T-helper 17 cell (primary cell): ENCODE results near the gene PLA2G4E. TPM values are rescaled to one million over a fixed set of nuclear protein-coding genes. Genes with fewer than 3 reads are reported as not detected.

ENCODE experiments used
- ATAC-seq: fragments of 150-1000 bp; cut with Tn5 transposase; 2 replicates; pipeline ENCODE4 v1.10.0; 2021; ENCODE audit warnings: mild to moderate bottlenecking, moderate library complexity
- DNase-seq, 3 donors: peaks; one replicate each; pipeline versions ENCODE4 v3.0.0 to v3.0.0-alpha.2; 2020 to 2021
- H3K9me3 ChIP-seq: one replicate; pipeline ENCODE4 v1.7.0; 2013; ENCODE audit warnings: low read length, mild to moderate bottlenecking; ENCODE audit not compliant: control insufficient read depth, poor library complexity, severe bottlenecking
- H3K27ac Mint-ChIP-seq: one replicate; pipeline ENCODE4 v1.8.0; 2022; ENCODE audit warnings: mild to moderate bottlenecking, moderate library complexity, mixed read lengths
- H3K27me3 Mint-ChIP-seq: one replicate; pipeline ENCODE4 v1.8.0; 2022; ENCODE audit warnings: mixed read lengths
- H3K36me3 Mint-ChIP-seq: one replicate; pipeline ENCODE4 v1.8.0; 2022; ENCODE audit warnings: low read depth, mixed read lengths
- H3K4me1 Mint-ChIP-seq: one replicate; pipeline ENCODE4 v1.8.0; 2022; ENCODE audit warnings: mild to moderate bottlenecking, mixed read lengths
- H3K4me3 Mint-ChIP-seq: one replicate; pipeline ENCODE4 v1.8.0; 2022; ENCODE audit warnings: mild to moderate bottlenecking, moderate library complexity, mixed read lengths
- total RNA-seq, 4 donors: library from RNA in 2 of 4; stranded (reverse) in 2 of 4; gene quantifications; one replicate each; pipeline ENCODE4 v1.2.3 and lab custom pipeline; 2022 to 2026

The PLA2G4E gene
- total RNA-seq, 2 donors from 2014 or later, result not detected

GRCh38 chr15:41999290-42000285 lies 21.3 kb downstream of the PLA2G4E start:
- no peak overlapping the region for H3K27ac Mint-ChIP-seq
- H3K36me3 Mint-ChIP-seq, result no peaks in the 10 kb centered on the region
- ATAC-seq, result no peak

GRCh38 chr15:41997845-41998244 lies 23.0 kb downstream of the PLA2G4E start:
- H3K36me3 Mint-ChIP-seq, result no peaks in the 10 kb centered on the region
- H3K27ac Mint-ChIP-seq, result peak overlapping the region; percentile 72
- peaks cover 24% of the 10 kb centered on the region for H3K27me3 Mint-ChIP-seq
- H3K4me1 Mint-ChIP-seq, result no peaks in the 10 kb centered on the region
- ATAC-seq (no peak), DNase-seq (no peak)
- H3K4me3 Mint-ChIP-seq, result peak overlapping the region; percentile 39
- H3K9me3 ChIP-seq, result no peaks in the 10 kb centered on the region

More at GRCh38 chr15:41999290-42000285, 21.3 kb downstream of the PLA2G4E start:
- no peak for DNase-seq
- no peaks in the 10 kb centered on the region for H3K4me1 Mint-ChIP-seq
- H3K9me3 ChIP-seq, result no peaks in the 10 kb centered on the region
- H3K27me3 Mint-ChIP-seq, result peaks cover 29% of the 10 kb centered on the region
- H3K4me3 Mint-ChIP-seq, result no peak overlapping the region

GRCh38 chr15:41996921-41997592 lies 23.8 kb downstream of the PLA2G4E start:
- H3K36me3 Mint-ChIP-seq, result no peaks in the 10 kb centered on the region
- no peaks in the 10 kb centered on the region for H3K4me1 Mint-ChIP-seq
- no peak overlapping the region for H3K4me3 Mint-ChIP-seq
- ATAC-seq (no peak), DNase-seq (no peak)
- H3K9me3 ChIP-seq, result no peaks in the 10 kb centered on the region
- peak overlapping the region; percentile 72 for H3K27ac Mint-ChIP-seq
- peaks cover 24% of the 10 kb centered on the region for H3K27me3 Mint-ChIP-seq

- no peak overlapping the region for H3K4me3 Mint-ChIP-seq
- DNase-seq (no peak), ATAC-seq (no peak)
- peaks cover 24% of the 10 kb centered on the region for H3K27me3 Mint-ChIP-seq
- no peaks in the 10 kb centered on the region for H3K9me3 ChIP-seq
- no peak overlapping the region for H3K27ac Mint-ChIP-seq
- no peaks in the 10 kb centered on the region for H3K4me1 Mint-ChIP-seq
- H3K36me3 Mint-ChIP-seq, result no peaks in the 10 kb centered on the region
These were observed 24.5 kb downstream of the PLA2G4E start for GRCh38 chr15:41996376-41996775.

- Mint-ChIP-seq H3K36me3 (no peaks in the 10 kb centered on the region), H3K27ac (no peak overlapping the region), H3K4me1 (no peaks in the 10 kb centered on the region), H3K27me3 (peaks cover 24% of the 10 kb centered on the region), H3K4me3 (no peak overlapping the region)
- DNase-seq (no peak), ATAC-seq (no peak)
- no peaks in the 10 kb centered on the region for H3K9me3 ChIP-seq
These were observed 25.4 kb downstream of the PLA2G4E start for GRCh38 chr15:41995476-41995855.

- H3K9me3 ChIP-seq, result no peaks in the 10 kb centered on the region
- no peaks in the 10 kb centered on the region for H3K4me1 Mint-ChIP-seq
- DNase-seq, result no peak
- no peak overlapping the region for H3K4me3 Mint-ChIP-seq
- H3K36me3 Mint-ChIP-seq, result no peaks in the 10 kb centered on the region
- H3K27me3 Mint-ChIP-seq, result peaks cover 23% of the 10 kb centered on the region
- H3K27ac Mint-ChIP-seq, result no peak overlapping the region
- no peak for ATAC-seq
These were observed 25.9 kb downstream of the PLA2G4E start for GRCh38 chr15:41994772-41995475.

- H3K4me3 Mint-ChIP-seq, result no peak overlapping the region
- ATAC-seq (no peak), DNase-seq (no peak)
- no peaks in the 10 kb centered on the region for H3K36me3 Mint-ChIP-seq
- no peak overlapping the region for H3K27ac Mint-ChIP-seq
- H3K4me1 Mint-ChIP-seq, result no peaks in the 10 kb centered on the region
- H3K27me3 Mint-ChIP-seq, result peaks cover 18% of the 10 kb centered on the region
- H3K9me3 ChIP-seq, result no peaks in the 10 kb centered on the region
These were observed 26.6 kb downstream of the PLA2G4E start for GRCh38 chr15:41994171-41994650.

- no peaks in the 10 kb centered on the region for H3K4me1 Mint-ChIP-seq
- DNase-seq (no peak), ATAC-seq (no peak)
- H3K27me3 Mint-ChIP-seq, result peaks cover 18% of the 10 kb centered on the region
- H3K4me3 Mint-ChIP-seq, result no peak overlapping the region
- no peak overlapping the region for H3K27ac Mint-ChIP-seq
- H3K9me3 ChIP-seq, result no peaks in the 10 kb centered on the region
- H3K36me3 Mint-ChIP-seq, result no peaks in the 10 kb centered on the region
These were observed 27.2 kb downstream of the PLA2G4E start for GRCh38 chr15:41993472-41994170.

- H3K36me3 Mint-ChIP-seq, result no peaks in the 10 kb centered on the region
- no peaks in the 10 kb centered on the region for H3K4me1 Mint-ChIP-seq
- no peak for ATAC-seq
- no peak overlapping the region for H3K27ac Mint-ChIP-seq
- H3K9me3 ChIP-seq, result no peaks in the 10 kb centered on the region
- H3K4me3 Mint-ChIP-seq, result no peak overlapping the region
- H3K27me3 Mint-ChIP-seq, result peaks cover 16% of the 10 kb centered on the region
- no peak for DNase-seq
These were observed 28.0 kb downstream of the PLA2G4E start for GRCh38 chr15:41992803-41993190.

GRCh38 chr15:41992151-41992802 lies 28.6 kb downstream of the PLA2G4E start:
- ATAC-seq, result no peak
- no peaks in the 10 kb centered on the region for H3K36me3 Mint-ChIP-seq
- no peaks in the 10 kb centered on the region for H3K9me3 ChIP-seq
- H3K27ac Mint-ChIP-seq, result no peak overlapping the region
- no peak for DNase-seq
- H3K27me3 Mint-ChIP-seq, result peaks cover 10% of the 10 kb centered on the region
- H3K4me3 Mint-ChIP-seq, result no peak overlapping the region
- H3K4me1 Mint-ChIP-seq, result no peaks in the 10 kb centered on the region

GRCh38 chr15:41990691-41991090 lies 30.2 kb downstream of the PLA2G4E start:
- H3K4me3 Mint-ChIP-seq, result no peak overlapping the region
- H3K9me3 ChIP-seq, result no peaks in the 10 kb centered on the region
- no peaks in the 10 kb centered on the region for H3K36me3 Mint-ChIP-seq
- DNase-seq (no peak), ATAC-seq (no peak)
- no peak overlapping the region for H3K27ac Mint-ChIP-seq
- no peaks in the 10 kb centered on the region for H3K4me1 Mint-ChIP-seq
- peaks cover 5% of the 10 kb centered on the region for H3K27me3 Mint-ChIP-seq

- H3K4me3 Mint-ChIP-seq, result no peak overlapping the region
- H3K9me3 ChIP-seq, result no peaks in the 10 kb centered on the region
- H3K27ac Mint-ChIP-seq, result no peak overlapping the region
- no peaks in the 10 kb centered on the region for H3K36me3 Mint-ChIP-seq
- DNase-seq (no peak), ATAC-seq (no peak)
- H3K27me3 Mint-ChIP-seq, result peaks cover 5% of the 10 kb centered on the region
- no peaks in the 10 kb centered on the region for H3K4me1 Mint-ChIP-seq
These were observed 30.6 kb downstream of the PLA2G4E start for GRCh38 chr15:41990243-41990605.
